Measurements from ENCODE around the gene TRIM67. TPM values are rescaled to one million over a fixed set of nuclear protein-coding genes. Genes with fewer than 3 reads are reported as not detected.
A peak's percentile ranks its signal among the peaks of the same experiment; 100 is the strongest.

The TRIM67 gene
- total RNA-seq, 2 donors from 2014 or later, result under 0.01 TPM; not detected in 1

DNA sequence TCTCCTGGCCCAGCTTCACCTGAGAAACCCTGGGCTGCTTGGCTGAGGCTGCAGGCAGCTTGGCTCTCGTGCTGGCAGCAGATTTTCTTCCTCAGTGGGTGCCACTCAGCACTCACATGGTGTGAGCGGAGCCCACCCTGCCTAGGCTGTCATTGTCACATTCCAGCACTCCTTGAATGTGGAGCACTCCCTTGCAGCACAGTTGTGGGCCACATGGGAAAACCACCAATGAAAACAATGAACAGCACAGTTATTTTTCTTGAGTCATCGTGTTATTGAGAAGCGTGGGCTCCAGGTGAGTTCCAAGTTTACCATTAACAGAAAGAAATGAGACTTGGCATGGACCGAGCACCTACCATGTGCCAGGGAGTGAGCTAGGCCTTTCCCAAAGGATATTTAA is 27.2 kb upstream of the TRIM67 start:
- Histone ChIP-seq H3K27ac (peak overlapping the region in 1 of 4 donors; percentile 18), H3K36me3 (replicated peaks in 1 of 2; ENCODE audit: insufficient read depth in 1 of 2, low read depth in 2 of 2) (no peaks in the 10 kb centered on the region), H3K4me3 (no peak overlapping the region), H3K9me3 (no peaks in the 10 kb centered on the region), H3K4me1 (no peaks in the 10 kb centered on the region), H3K27me3 (no peaks in the 10 kb centered on the region)
- 55 to 61% methylated on average over 5 of the region's 5 CpGs for WGBS, 2 donors
- TF ChIP-seq POLR2A (IDR thresholded peaks at IDR 0.05), result no peak
- TF ChIP-seq, protein P1, sequence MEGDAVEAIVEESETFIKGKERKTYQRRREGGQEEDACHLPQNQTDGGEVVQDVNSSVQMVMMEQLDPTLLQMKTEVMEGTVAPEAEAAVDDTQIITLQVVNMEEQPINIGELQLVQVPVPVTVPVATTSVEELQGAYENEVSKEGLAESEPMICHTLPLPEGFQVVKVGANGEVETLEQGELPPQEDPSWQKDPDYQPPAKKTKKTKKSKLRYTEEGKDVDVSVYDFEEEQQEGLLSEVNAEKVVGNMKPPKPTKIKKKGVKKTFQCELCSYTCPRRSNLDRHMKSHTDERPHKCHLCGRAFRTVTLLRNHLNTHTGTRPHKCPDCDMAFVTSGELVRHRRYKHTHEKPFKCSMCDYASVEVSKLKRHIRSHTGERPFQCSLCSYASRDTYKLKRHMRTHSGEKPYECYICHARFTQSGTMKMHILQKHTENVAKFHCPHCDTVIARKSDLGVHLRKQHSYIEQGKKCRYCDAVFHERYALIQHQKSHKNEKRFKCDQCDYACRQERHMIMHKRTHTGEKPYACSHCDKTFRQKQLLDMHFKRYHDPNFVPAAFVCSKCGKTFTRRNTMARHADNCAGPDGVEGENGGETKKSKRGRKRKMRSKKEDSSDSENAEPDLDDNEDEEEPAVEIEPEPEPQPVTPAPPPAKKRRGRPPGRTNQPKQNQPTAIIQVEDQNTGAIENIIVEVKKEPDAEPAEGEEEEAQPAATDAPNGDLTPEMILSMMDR (IDR thresholded peaks at IDR 0.05), result no peak
- intact Hi-C loops (cut with DNase I), result no loop called here
- DNase-seq, result peak in 2 of 4 donors; percentile 11 to 28
- peak; percentile 52 for ATAC-seq

DNA sequence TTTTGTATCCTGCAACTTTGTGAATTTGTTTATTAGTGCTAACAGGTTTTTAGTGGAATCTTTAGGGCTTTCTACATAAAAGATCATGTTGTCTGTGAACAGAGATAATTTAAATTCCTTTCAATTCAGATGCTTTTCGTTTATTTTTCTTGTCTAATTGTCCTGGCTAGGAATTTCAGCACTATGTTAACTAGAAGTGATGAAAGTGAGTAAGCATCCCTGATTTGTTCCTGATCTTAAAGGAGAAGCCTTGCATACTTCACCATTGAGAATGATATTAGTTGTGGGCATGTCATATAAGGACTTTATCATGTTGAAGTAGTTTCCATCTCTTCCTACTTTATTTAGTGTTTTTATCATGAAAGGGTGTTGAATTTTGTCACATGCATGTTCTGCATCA is 23.6 kb upstream of the TRIM67 start:
- Histone ChIP-seq H3K4me1 (peaks cover 3% of the 10 kb centered on the region), H3K36me3 (replicated peaks in 1 of 2; ENCODE audit: insufficient read depth in 1 of 2, low read depth in 2 of 2) (no peaks in the 10 kb centered on the region), H3K9me3 (no peaks in the 10 kb centered on the region), H3K27ac (no peak overlapping the region), H3K4me3 (no peak overlapping the region), H3K27me3 (no peaks in the 10 kb centered on the region)
- no peak for TF ChIP-seq POLR2A (IDR thresholded peaks at IDR 0.05)
- TF ChIP-seq, protein P1 (IDR thresholded peaks at IDR 0.05), result no peak
- DNase-seq (no peak), ATAC-seq (no peak)
- intact Hi-C loops (cut with DNase I), result no loop called here
- 21 to 38% methylated on average over 1 of the region's 1 CpG for WGBS, 2 donors

DNA sequence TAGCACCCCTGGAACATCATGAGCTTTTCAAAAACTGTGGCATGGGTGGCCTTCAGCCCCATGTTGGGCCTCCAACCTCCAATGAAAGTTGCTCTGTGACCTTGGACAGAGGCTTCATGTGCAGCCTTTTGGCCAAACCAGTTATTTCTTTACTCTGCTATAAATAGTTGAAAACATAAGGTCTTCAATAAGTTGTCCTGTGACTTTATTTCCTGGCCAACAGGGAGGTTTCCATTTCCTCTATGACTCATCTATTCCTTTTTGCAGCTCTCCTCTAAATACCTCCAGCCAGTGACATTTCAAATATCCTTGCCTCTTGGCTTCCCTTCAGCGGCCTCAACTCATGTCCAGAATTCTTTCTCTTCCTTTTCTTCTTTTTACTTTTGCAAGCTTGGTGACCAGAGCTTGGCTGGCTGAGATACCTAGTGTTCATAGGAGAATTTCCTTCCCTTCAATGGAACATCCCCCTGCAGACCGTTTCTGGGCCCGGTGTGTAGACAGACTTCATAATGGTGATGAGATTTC is 22.7 kb upstream of the TRIM67 start:
- intact Hi-C loops (cut with DNase I), result no loop called here
- peak overlapping the region in 2 of 4 donors; percentile 58 to 59 for H3K27ac ChIP-seq
- no peaks in the 10 kb centered on the region for H3K9me3 ChIP-seq
- H3K4me1 ChIP-seq, result peaks cover 3% of the 10 kb centered on the region
- TF ChIP-seq POLR2A (IDR thresholded peaks at IDR 0.05), result no peak
- TF ChIP-seq, protein P1 (IDR thresholded peaks at IDR 0.05), result no peak
- H3K27me3 ChIP-seq, result no peaks in the 10 kb centered on the region
- 67 to 73% methylated on average over 3 of the region's 3 CpGs for WGBS, 2 donors
- ATAC-seq (peak; percentile 36), DNase-seq (peak in 1 of 4 donors; percentile 27)
- no peak overlapping the region for H3K4me3 ChIP-seq
- H3K36me3 ChIP-seq (replicated peaks in 1 of 2; ENCODE audit: insufficient read depth in 1 of 2, low read depth in 2 of 2), result no peaks in the 10 kb centered on the region

DNA sequence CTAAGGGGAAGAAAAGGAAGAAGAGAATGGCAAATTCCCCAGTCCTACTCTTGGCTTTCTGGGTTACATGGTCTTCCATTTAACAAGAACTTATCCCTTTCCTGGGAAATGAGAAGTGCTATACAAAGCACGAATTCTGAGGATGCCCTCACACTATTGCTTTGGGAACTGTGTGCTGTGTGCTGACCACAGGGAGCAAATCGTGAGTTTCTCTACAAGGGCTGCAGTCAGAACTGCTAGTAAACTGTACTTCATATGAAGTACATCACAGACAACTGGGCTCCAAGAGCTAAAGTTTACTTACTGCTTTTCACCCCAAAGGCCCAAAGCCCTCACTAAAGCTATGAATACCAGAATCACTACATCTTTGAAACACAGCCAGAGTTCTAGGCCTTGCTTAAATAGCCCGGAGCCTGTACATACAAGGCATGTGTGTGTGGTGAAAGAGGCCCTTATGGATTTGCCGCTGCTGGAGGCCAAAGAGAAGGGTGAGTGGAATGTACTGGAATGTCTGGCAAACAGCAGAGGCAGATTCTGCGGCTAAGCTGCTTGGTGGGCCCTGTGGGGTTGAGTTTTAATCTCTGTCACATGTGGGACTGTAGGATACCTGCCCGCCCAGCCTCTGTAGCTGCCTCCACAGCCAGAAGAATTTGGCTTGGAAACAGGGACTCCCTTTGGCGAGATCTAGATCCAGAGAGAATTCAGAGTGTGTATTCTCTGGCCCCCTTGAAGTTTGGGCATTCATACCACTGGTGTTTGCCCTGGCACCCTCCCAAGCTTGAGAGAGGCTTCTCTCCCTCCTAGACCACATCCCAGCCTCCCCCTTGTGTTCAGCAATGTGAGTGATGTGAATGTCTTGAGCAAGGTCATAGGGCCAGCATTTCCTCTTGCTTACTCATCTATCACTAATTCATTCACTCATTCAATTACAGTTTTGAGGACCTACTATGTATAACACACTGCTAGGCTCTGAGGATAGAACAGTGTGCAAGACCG is 21.9 kb upstream of the TRIM67 start:
- H3K4me3 ChIP-seq, result no peak overlapping the region
- H3K36me3 ChIP-seq (replicated peaks in 1 of 2; ENCODE audit: insufficient read depth in 1 of 2, low read depth in 2 of 2), result no peaks in the 10 kb centered on the region
- H3K9me3 ChIP-seq, result no peaks in the 10 kb centered on the region
- 61 to 66% methylated on average over 8 of the region's 8 CpGs for WGBS, 2 donors
- intact Hi-C loops (cut with DNase I), result no loop called here
- TF ChIP-seq, protein P1 (IDR thresholded peaks at IDR 0.05), result no peak
- no peak for TF ChIP-seq POLR2A (IDR thresholded peaks at IDR 0.05)
- ATAC-seq, result peak; percentile 72
- no peaks in the 10 kb centered on the region for H3K27me3 ChIP-seq
- peak in 3 of 4 donors; percentile 17 to 57 (median 54) for DNase-seq
- H3K4me1 ChIP-seq, result peaks cover 3% of the 10 kb centered on the region
- H3K27ac ChIP-seq, result peak overlapping the region in 3 of 4 donors; percentile 52 to 59 (median 58)

All from body of pancreas (tissue), 4 donors.